OCI-LY1 (cell line): Measurements from ENCODE around the gene NUTM2E.
"Not testable (repeated sequence)": the region's sequence is repeated elsewhere in the genome, so short reads cannot be mapped to it uniquely, and the experiment has no call there.

Experiments
- EZH2 ChIP-seq: fragments of 200-600 bp; sonication (generic), shearing (Covaris generic); IDR thresholded peaks from 2 replicates; pipeline ENCODE4 v1.8.0; 2017; ENCODE audit warnings: borderline replicate concordance, mixed run types, mild to moderate bottlenecking, antibody characterized with exemption, low read length, moderate library complexity, mixed read lengths
- TF ChIP-seq, protein P1 (sequence below): fragments of 200-600 bp; sonication (generic), shearing (Covaris generic); IDR thresholded peaks from 2 replicates; pipeline ENCODE4 v1.5.1; 2017; ENCODE audit warnings: mild to moderate bottlenecking, antibody characterized with exemption, low read length, moderate library complexity, mixed read lengths

DNA sequence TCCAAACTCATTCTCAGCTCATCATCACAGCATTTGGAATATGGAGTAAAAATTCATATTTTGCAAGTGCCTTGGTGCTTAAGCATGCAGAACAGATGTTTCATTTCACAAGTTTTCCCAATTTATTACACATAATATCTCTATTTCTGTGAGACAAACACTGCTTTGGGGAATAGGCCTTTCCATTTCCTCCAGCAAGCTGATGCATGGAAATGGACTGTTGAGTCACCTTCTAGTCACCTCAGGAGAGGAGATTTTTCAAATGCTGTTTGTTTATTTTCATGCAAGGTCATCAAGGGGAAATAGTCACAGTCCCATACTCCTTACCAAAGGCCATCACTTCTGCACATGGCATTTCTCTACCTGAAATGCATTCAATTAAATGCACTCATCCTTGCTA lies 48.5 kb upstream of the NUTM2E start:
- TF ChIP-seq, protein P1, sequence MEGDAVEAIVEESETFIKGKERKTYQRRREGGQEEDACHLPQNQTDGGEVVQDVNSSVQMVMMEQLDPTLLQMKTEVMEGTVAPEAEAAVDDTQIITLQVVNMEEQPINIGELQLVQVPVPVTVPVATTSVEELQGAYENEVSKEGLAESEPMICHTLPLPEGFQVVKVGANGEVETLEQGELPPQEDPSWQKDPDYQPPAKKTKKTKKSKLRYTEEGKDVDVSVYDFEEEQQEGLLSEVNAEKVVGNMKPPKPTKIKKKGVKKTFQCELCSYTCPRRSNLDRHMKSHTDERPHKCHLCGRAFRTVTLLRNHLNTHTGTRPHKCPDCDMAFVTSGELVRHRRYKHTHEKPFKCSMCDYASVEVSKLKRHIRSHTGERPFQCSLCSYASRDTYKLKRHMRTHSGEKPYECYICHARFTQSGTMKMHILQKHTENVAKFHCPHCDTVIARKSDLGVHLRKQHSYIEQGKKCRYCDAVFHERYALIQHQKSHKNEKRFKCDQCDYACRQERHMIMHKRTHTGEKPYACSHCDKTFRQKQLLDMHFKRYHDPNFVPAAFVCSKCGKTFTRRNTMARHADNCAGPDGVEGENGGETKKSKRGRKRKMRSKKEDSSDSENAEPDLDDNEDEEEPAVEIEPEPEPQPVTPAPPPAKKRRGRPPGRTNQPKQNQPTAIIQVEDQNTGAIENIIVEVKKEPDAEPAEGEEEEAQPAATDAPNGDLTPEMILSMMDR, result not testable (repeated sequence)
- not testable (repeated sequence) for TF ChIP-seq EZH2
